Stimulated activated CD4-positive, alpha-beta T cell treated with anti-CD3 and anti-CD28 coated beads, Interleukin-15, amount 100 ng/mL, for 24 hours (primary cell): Measurements from ENCODE around the gene CITED4.

Experiments used
- DNase-seq: peaks from one replicate; pipeline ENCODE4 v3.0.0-alpha.2; 2020

Gene CITED4

DNA sequence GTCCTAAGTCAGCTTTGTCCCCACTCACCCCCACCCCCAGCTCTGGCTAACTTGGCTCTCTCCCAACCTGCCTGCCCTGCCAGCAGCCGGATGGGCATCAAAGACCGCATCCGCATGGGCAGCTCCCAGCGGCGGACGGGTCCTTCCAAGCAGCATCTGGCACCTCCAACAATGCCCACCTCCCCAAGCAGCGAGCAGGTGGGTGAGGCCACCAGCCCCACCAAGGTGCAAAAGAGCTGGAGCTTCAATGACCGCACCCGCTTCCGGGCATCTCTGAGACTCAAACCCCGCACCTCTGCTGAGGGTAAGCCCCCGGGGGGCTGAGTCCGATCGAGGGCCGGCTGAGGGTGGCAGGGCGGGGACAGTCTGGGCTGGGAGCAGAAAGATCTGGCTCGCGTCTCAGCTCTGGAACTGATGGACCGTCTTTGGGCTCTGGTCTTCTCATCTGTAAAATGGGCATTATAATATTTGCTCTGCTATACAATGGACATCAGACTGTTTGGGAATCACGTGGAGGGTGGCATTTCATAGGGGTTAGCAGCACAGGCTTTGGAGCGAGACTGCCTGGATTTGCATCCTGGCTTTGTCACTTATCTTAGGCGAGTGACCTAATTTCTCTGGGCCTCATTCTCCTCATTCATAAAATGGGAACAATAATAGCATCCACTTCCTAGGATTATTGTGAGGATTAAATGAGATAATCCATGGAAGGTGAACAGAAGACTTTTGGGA lies 31.0 kb downstream of the CITED4 start:
- DNase-seq, result no peak

DNA sequence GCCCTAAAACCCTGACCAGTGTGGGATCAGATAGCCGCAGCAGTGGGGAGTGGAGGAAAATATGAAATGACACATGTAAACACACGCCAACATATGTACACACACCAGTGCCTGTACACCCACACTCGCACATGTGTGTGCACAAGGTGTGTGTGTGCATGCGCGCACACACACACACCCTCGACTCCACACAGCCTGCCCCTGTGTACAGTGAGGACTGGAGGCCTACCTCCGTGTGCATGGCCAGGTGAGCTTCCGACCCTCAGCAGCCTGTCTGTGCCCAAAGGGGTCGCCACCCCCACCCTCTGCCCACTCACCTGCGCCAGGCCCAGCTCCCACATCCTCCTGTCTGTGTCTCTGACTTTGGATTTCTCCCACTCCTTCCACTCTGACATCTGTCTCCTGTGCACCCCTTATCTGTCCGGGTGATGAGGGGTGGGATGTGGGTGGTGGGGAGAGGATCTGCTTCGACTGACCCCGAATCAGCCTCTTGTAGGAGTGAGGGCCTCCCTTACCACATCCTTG lies 31.7 kb downstream of the CITED4 start:
- DNase-seq, result no peak

DNA sequence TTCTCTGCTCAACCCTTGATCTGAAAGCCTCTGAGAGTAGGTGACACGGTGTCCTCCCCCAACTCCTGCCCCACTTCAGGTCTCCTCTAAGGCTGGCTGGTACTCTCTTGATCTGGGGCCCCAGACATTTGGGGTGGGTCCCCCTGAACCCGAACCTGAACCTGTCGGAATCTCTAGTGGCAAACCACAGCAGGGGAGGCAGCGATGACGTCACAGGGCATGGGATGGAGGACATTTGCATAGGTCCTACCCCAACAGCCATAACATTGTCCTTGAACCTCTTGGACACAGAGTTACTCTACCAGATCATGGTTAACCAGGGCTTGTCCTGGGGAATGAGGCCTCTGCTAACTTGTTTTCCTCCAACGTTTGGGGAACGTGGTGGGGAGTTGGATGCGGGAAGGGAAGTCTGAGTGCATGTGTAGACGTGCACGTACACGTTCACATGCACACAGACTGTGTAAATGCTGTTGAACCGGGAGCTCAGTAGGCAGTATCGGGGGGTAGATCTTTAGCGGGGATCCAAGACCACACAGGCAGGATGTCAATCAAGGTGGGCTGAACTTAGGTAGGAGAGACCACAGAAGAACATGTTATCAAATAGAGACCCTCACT lies 32.4 kb downstream of the CITED4 start:
- DNase-seq, result no peak

DNA sequence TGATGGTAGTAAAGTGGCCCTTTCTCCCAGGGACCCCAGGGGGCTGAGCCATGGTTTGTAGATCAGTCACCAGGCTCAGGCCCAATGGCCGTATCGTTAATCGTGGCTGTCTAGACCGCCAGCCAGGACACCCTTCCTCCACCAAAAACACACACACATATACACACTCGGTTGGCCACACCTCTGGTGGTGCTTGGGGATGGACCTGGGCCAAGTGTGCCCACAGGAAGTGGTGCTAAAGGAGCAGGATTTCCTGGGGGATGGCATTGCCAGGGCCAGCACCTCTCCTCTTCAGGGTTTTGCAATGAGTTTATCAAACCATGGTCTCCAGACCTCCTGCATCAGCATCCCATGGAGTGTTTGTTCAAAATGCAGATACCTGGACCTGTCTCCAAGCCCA lies 36.2 kb downstream of the CITED4 start:
- DNase-seq, result no peak

DNA sequence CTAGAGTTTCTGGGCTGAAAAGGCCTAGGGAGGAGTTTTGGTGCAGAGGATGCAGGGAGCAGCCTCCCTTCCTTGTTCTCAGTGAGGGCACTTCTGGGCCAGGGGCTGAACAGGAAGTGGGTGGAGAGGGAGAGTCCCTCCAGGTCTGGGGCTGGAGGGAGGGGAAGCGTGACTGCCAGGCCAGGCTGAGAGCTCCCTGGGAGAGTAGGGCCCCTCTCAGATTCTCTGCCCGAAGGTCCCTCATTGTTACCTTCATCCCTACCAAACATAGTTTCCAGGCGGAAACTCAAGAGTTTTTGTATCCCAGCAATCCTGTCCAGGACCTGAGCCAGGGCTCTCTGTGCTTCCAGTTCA lies 36.8 kb downstream of the CITED4 start:
- DNase-seq, result peak; percentile 10

DNA sequence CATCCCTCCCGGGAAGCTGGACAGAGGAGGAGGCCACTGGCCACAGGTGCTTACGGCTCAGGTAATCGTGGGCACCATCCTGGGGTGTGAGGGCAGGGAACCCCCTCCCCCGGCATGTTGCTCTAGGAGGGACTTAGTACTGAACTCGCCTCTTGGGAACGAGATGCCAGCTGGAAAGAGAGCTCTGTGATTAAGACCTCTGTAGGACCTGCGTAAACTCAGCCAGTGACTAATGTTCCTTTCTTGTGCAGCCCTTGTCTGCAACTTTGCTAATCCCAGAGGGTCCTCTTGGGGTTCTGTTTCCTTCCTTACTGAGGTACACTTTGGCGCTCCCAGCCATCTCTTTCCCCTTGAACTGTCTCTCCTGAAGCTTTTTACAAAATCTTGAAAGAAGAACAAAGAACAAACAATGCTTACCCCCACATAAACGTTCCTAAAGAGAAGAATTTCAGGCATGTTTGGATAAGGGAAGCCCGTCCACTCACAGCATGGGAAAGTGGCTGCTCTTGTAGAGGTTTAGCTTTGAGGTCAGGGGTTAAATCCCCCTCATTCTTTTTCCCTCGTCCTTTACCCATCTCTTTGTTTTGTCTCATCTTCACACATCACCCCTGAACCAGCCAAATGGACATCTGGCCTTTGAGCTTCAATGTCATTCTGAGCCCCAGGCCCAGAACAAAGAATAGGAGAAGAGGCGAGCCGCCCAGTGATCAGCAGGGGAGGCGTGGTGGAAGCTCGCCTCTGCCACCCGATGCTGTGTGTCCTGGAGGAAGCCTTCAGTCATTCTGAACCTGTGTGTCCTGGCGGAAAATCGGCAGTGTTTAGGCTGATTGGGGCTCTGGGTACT lies 37.4 kb downstream of the CITED4 start:
- DNase-seq, result no peak

DNA sequence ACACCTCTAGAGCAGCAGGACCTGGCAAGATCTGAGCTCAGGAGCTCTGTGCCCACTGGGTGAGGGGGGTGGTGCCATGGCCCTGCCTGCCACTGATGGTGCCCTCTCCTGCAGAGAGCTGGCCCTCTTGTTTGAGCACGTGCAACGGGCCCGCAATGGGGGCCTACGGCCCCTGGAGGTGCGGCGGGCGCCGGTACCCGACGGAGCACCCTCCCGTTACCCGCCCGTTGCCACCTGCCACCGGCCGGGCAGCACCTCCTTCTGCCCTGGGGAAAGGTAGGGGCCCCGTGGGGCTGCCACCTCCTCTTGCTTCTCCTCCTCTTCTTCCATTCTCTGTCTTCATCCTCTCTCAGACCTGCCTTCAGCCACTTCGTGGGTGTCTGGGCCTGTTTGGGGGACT lies 38.2 kb downstream of the CITED4 start:
- DNase-seq, result no peak

DNA sequence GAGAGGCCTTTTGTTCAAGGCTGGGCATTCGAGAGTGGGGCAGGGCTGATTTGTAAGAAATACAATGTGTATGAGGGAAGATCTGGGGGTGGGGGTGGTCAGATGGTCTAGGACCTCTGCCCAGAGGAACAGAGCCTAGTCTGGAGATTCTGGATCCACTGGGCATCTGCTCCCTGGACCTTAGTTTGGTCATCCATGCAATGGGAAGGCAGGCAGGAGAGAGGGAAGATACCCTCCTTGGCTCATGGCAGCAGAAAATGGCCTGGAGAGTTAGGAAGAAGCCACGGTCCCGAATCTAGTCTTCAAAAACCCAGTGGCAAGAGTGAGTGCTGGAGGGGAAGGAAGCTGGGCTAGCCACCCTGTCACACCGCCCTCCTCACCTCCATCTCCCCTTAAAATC lies 38.8 kb downstream of the CITED4 start:
- DNase-seq, result no peak

DNA sequence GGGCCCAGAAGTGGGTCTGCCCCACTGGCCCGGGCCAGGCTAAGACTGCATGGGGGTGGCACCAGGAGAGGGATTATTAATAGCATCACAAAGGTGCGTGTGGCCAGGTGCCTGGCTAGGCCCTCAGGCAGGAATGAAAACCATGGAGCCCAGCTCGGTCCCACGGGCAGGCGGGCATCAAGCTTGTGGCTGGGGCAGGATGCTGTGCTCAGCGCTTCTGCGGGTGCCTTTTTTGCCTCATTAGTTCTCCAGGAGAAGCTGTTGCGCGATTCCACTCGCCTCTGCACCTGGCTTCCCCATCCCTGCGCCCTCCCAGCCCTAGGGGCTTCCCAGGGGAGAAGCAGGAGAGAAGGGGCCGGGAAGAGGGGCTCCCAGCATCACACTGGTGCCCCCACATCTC lies 39.3 kb downstream of the CITED4 start:
- no peak for DNase-seq

DNA sequence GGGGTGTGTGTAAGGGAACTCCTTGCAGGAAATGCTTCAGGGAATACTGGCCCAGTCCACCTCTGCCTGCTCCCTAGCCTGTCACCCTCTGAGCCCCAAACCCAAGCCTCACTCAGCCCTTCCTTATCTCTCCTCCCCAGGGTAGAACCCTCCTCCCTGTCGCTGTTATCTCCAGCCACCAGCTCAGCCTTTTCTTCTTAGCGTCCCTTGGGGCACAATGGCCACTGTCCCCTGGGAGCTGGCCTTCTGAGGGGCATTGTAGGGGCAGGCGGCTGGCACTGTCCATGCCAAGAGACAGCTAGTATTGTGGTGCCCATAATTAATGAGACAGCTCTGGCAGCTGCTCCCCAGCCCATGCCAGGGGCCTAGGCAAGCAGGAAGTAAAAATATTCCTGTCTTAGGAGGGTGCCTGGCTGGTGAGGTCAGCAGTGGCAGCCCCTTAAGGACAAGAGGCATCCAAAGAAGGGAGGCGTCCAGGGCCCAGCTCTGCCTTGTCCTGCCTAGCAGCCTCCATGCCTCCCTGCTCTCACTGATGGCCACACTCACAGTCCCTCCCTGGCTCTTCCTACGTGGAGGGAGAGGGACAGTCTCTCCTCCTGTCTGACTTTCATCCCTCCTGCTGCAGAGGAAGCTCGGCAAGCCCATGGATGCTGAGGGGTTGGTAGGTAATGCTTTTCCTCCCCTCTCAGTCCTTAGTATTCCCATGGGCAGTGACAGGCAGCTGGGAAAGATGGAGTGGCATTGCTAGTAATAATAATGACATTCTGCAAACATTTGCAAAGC lies 41.1 kb downstream of the CITED4 start:
- no peak for DNase-seq

DNA sequence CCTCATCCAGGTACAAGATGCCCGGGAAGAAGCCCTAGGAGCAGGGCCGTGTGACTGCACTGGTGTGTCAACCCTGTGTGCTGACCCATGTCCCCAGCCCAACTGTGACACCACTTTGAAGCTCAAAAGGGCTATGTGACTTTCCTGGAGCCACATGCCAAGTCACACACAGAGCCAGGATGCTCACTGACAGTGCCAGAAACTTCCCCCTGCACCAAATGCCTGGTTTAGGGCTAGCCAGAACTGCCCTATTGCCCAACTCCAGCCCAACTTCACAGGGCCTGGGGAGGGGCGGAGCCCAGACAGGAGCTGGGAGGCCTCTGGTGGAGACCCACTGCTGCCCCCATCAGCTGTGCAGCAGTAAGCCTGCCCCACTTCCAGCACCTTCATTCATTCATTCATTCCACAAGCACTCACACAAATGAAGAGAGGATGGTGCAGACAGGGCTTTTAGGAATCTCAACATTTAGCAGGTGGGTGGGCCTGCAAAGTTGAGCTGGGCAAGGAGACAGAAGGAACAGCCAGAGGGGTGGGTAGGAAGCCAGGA lies 41.8 kb downstream of the CITED4 start:
- DNase-seq, result peak; percentile 8

DNA sequence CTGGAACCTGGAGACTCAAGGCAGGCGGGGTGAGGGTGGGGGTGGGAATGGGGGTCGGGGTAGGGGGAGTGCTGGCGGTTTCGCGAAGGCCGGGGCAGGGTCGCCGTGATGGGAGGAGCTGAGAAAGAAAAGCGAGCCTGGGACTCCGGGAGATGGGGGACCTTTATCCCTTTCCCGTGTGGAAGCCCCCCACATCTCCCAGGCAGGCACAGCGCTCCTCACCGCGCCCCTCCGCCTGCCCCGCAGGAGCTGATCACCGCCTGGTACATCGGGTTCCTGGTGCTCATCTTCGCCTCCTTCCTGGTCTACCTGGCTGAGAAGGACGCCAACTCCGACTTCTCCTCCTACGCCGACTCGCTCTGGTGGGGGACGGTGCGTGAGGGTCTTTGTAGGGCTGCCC lies 43.1 kb downstream of the CITED4 start:
- DNase-seq, result no peak

DNA sequence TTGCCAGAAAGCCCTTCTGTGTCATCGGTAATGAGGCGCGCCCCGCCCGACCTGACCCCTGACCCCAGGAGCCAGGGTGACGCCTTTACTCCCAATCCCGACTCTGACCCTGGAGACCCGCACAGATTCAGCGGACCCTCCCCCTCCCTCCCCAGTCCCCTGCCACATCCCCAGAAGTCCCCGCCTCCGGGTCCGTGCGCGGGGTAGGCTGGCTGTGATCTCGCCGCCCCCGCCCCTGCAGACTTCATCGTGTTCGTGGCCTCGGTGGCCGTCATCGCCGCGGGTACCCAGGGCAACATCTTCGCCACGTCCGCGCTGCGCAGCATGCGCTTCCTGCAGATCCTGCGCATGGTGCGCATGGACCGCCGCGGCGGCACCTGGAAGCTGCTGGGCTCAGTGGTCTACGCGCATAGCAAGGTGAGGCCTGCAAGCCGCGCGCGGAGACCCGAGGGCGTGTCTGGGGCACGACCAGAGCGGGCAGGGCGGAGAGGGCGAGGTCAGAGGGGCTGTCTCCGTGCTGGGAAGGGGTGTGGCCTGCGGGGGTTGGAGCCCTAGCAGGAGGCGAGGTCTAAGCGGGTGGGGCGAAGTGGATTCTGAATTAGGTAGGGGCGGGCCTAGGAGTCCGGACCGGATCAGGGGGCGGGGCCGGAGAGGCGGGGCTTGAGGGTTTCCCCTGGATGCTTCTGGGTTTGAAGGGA lies 43.8 kb downstream of the CITED4 start:
- peak; percentile 92 for DNase-seq

DNA sequence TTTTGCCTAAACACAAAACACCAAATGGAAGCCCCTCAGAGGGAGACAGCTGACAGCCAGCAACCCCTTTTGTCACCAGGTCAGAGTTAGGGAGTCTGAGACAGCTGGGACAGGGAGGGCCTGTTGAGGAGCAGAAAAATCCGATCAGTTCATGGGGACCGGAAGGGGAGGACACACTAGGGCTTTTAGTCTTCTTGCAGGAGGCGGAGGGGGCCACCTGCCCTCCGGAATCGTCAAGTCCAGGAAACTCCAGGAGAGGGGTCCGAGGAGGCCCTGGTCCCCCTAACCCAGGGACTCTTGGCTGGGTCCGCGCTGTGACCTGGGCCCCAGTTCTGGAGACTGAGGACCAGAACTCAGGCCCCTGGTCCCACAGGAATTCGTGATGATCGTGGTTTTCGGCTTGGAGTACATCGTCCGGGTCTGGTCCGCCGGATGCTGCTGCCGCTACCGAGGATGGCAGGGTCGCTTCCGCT lies 44.3 kb downstream of the CITED4 start:
- DNase-seq, result no peak

DNA sequence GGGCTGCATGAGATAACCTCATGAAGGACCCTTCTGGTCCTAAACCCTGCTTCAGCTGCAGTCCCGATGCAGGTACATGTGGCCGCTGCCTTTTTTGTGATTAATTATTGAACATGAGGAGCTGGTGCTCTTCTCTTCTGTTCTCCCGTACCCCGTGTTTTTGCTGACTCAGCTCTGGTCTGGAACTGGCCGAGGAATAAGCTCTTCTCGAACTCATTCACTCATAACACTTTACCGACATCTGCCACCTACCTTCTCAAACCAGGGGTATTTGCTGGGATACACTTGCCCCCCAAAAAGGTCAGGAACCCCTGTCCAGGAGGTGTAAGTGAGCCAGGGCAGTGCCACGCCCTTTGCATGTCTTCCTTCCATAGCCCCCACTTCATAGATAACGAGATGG lies 46.7 kb downstream of the CITED4 start:
- no peak for DNase-seq
